ENCODE results near the gene BDH2.
A peak's percentile ranks its signal among the peaks of the same experiment; 100 is the strongest.

Gene BDH2

GRCh38 chr4:103085555-103086196, 14.0 kb downstream of the BDH2 start:
- TF ChIP-seq, protein P1, sequence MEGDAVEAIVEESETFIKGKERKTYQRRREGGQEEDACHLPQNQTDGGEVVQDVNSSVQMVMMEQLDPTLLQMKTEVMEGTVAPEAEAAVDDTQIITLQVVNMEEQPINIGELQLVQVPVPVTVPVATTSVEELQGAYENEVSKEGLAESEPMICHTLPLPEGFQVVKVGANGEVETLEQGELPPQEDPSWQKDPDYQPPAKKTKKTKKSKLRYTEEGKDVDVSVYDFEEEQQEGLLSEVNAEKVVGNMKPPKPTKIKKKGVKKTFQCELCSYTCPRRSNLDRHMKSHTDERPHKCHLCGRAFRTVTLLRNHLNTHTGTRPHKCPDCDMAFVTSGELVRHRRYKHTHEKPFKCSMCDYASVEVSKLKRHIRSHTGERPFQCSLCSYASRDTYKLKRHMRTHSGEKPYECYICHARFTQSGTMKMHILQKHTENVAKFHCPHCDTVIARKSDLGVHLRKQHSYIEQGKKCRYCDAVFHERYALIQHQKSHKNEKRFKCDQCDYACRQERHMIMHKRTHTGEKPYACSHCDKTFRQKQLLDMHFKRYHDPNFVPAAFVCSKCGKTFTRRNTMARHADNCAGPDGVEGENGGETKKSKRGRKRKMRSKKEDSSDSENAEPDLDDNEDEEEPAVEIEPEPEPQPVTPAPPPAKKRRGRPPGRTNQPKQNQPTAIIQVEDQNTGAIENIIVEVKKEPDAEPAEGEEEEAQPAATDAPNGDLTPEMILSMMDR (IDR thresholded peaks at IDR 0.05; ENCODE audit: borderline replicate concordance, insufficient read depth, low read depth, low read length), result no peak
- no peak overlapping the region for H3K4me3 ChIP-seq (ENCODE audit: low read depth, low read length)

GRCh38 chr4:103079621-103080020, 20.0 kb downstream of the BDH2 start:
- H3K4me3 ChIP-seq (ENCODE audit: low read depth, low read length), result no peak overlapping the region
- TF ChIP-seq, protein P1 (IDR thresholded peaks at IDR 0.05; ENCODE audit: borderline replicate concordance, insufficient read depth, low read depth, low read length), result no peak

- TF ChIP-seq, protein P1 (IDR thresholded peaks at IDR 0.05; ENCODE audit: borderline replicate concordance, insufficient read depth, low read depth, low read length), result no peak
- H3K4me3 ChIP-seq (ENCODE audit: low read depth, low read length), result peak within 1 kb of the TSS; percentile 86
These were observed 22.8 kb downstream of the BDH2 start, which contains the start of gene SLC9B2 for GRCh38 chr4:103076747-103077347. Gene SLC9B2, minus strand, starts transcription at chr4:103076761. Its CDS starts 9,211 bp downstream, at chr4:103067550.

GRCh38 chr4:103075894-103076746, 23.5 kb downstream of the BDH2 start:
- TF ChIP-seq, protein P1 (IDR thresholded peaks at IDR 0.05; ENCODE audit: borderline replicate concordance, insufficient read depth, low read depth, low read length), result 0 out of 2 replicates have a peak, but pooled peaks have one; percentile 9
- H3K4me3 ChIP-seq (ENCODE audit: low read depth, low read length), result peak overlapping the region; percentile 86

DNA sequence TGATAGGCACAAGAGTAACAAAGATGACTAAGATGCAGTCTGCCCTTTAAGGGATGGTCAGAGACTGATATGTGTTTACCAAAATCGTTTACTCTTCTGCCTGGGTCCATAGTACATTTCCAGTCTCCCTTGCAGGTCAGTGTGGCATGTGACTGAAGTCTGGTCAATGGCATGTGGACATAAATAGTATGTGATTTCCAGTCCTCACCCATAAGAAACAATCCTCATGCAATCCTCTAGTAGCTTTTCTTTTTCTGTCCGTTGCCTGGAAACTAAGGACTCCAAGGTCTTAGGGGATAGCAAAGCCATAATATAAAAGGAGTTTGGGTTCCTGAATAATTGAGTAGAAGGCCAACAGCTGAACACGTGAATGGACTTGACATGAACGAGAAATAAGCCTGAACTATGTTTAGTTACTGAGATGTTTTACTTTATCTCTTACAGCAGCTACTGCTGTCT, 24.2 kb downstream of the BDH2 start:
- TF ChIP-seq, protein P1 (IDR thresholded peaks at IDR 0.05; ENCODE audit: borderline replicate concordance, insufficient read depth, low read depth, low read length), result no peak
- H3K4me3 ChIP-seq (ENCODE audit: low read depth, low read length), result peak overlapping the region; percentile 86

- TF ChIP-seq, protein P1 (IDR thresholded peaks at IDR 0.05; ENCODE audit: borderline replicate concordance, insufficient read depth, low read depth, low read length), result no peak
- H3K4me3 ChIP-seq (ENCODE audit: low read depth, low read length), result peak overlapping the region; percentile 86
These were observed 24.7 kb downstream of the BDH2 start for GRCh38 chr4:103074744-103075434.

Measured in GM12875 (cell line).